IMR-90 (cell line): ENCODE results near the gene EFHD2. TPM values are rescaled to one million over a fixed set of nuclear protein-coding genes. Genes with fewer than 3 reads are reported as not detected.

Experiments
- ATAC-seq: fragments of 200-7000 bp; cut with Tn5 transposase; 2 replicates; pipeline ENCODE4 v1.9.1; 2020; ENCODE audit warnings: low read depth, mild to moderate bottlenecking, moderate library complexity
- BruUV-seq: library from RNA; stranded (reverse); fragments of 400-500 nt; replicated peaks from 2 replicates; lab custom pipeline; 2021; lab: Mats Ljungman, UMichigan
- CTCF ChIA-PET: fragments of 300-600 bp; formaldehyde crosslinking; extraction: SDS; loops from one replicate; lab custom pipeline; 2021; ENCODE audit warnings: antibody characterized with exemption; lab: Yijun Ruan, JAX
- POLR2A ChIA-PET: fragments of 300-600 bp; sonication (Branson Sonifier 250); formaldehyde crosslinking; loops from one replicate; lab custom pipeline; 2022; ENCODE audit warnings: antibody characterized with exemption; ENCODE audit not compliant: unreplicated experiment; lab: Charles Lee
- DNase-seq: peaks from one replicate; pipeline ENCODE4 v3.0.0; 2013
- H2AFZ ChIP-seq: replicated peaks from 2 replicates; pipeline ENCODE3; 2013; ENCODE audit warnings: low read length, mild to moderate bottlenecking; ENCODE audit not compliant: poor library complexity
- H2AK5ac ChIP-seq: 2 replicates; pipeline ENCODE4 v1.6.1; 2013; ENCODE audit warnings: low read depth, low read length, inconsistent platforms
- H2AK9ac ChIP-seq: replicated peaks from 2 replicates; pipeline ENCODE3; 2013; ENCODE audit warnings: mild to moderate bottlenecking, low read depth, low read length, moderate library complexity; ENCODE audit not compliant: poor library complexity
- H2BK120ac ChIP-seq: 2 replicates; pipeline ENCODE4 v1.6.1; 2013; ENCODE audit warnings: low read depth, low read length, inconsistent platforms
- H2BK15ac ChIP-seq: 3 replicates; pipeline ENCODE4 v1.6.1; 2013; ENCODE audit warnings: low read depth, low read length, inconsistent platforms
- H2BK20ac ChIP-seq: 2 replicates; pipeline ENCODE4 v1.6.1; 2013; ENCODE audit warnings: low read depth, mild to moderate bottlenecking, inconsistent platforms, low read length, moderate library complexity
- H2BK5ac ChIP-seq: 2 replicates; pipeline ENCODE4 v1.6.1; 2013; ENCODE audit warnings: mild to moderate bottlenecking, low read depth, low read length, inconsistent platforms; ENCODE audit not compliant: poor library complexity, severe bottlenecking
- H3K14ac ChIP-seq: replicated peaks from 2 replicates; pipeline ENCODE4 v1.6.1; 2013; ENCODE audit warnings: low read depth, low read length, inconsistent platforms
- H3K18ac ChIP-seq: 2 replicates; pipeline ENCODE4 v1.6.1; 2013; ENCODE audit warnings: low read depth, low read length, control low read depth
- H3K23ac ChIP-seq: 2 replicates; pipeline ENCODE4 v1.6.1; 2013; ENCODE audit warnings: low read depth, low read length, inconsistent platforms
- H3K27ac ChIP-seq: 2 replicates; pipeline ENCODE4 v1.5.1; 2013; ENCODE audit warnings: mild to moderate bottlenecking, control low read depth, low read length; ENCODE audit not compliant: insufficient read depth
- H3K27me3 ChIP-seq: 2 replicates; pipeline ENCODE4 v1.6.1; 2013; ENCODE audit warnings: low read length; ENCODE audit not compliant: control insufficient read depth, insufficient read depth
- H3K36me3 ChIP-seq: 2 replicates; pipeline ENCODE4 v1.6.1; 2013; ENCODE audit warnings: low read length, mixed read lengths; ENCODE audit not compliant: control insufficient read depth, insufficient read depth
- H3K4ac ChIP-seq: 2 replicates; pipeline ENCODE4 v1.6.1; 2013; ENCODE audit warnings: low read depth, low read length, inconsistent platforms
- H3K4me1 ChIP-seq: 2 replicates; pipeline ENCODE4 v1.6.1; 2013; ENCODE audit warnings: low read length, mixed read lengths; ENCODE audit not compliant: control insufficient read depth, insufficient read depth
- H3K4me2 ChIP-seq: 2 replicates; pipeline ENCODE4 v1.6.1; 2013; ENCODE audit warnings: low read depth, mild to moderate bottlenecking, control low read depth, low read length, moderate library complexity
- H3K4me3 ChIP-seq: 2 replicates; pipeline ENCODE4 v1.5.1; 2013; ENCODE audit warnings: low read depth, mild to moderate bottlenecking, control low read depth, low read length, moderate library complexity; ENCODE audit not compliant: insufficient read depth
- H3K56ac ChIP-seq: 2 replicates; pipeline ENCODE4 v1.6.1; 2013; ENCODE audit warnings: low read length, inconsistent platforms; ENCODE audit not compliant: insufficient read depth; ENCODE audit errors: extremely low read depth
- H3K79me1 ChIP-seq, 2 experiments: 2 replicates each; pipeline ENCODE4 v1.6.1; 2013; ENCODE audit warnings: low read length in 2 of 2, inconsistent platforms in 1 of 2, low read depth in 1 of 2
- H3K9ac ChIP-seq: 2 replicates; pipeline ENCODE4 v1.6.1; 2013; ENCODE audit warnings: low read depth, low read length, control low read depth
- H3K9me1 ChIP-seq: 2 replicates; pipeline ENCODE4 v1.6.1; 2013; ENCODE audit warnings: low read length, inconsistent platforms; ENCODE audit not compliant: insufficient read depth
- H3K9me3 ChIP-seq: 2 replicates; pipeline ENCODE4 v1.6.1; 2013; ENCODE audit warnings: low read length; ENCODE audit not compliant: control insufficient read depth, insufficient read depth
- H4K20me1 ChIP-seq: 2 replicates; pipeline ENCODE4 v1.6.1; 2013; ENCODE audit warnings: low read length, inconsistent platforms; ENCODE audit not compliant: insufficient read depth
- H4K5ac ChIP-seq: 2 replicates; pipeline ENCODE4 v1.6.1; 2013; ENCODE audit warnings: mild to moderate bottlenecking, low read depth, low read length, control low read depth
- H4K8ac ChIP-seq, 2 experiments: 2 replicates each; pipeline ENCODE4 v1.6.1; 2013; ENCODE audit warnings: low read depth in 2 of 2, low read length in 2 of 2, control low read depth in 1 of 2, inconsistent platforms in 1 of 2
- H4K91ac ChIP-seq: 2 replicates; pipeline ENCODE4 v1.6.1; 2013; ENCODE audit warnings: low read depth, low read length, inconsistent platforms; ENCODE audit not compliant: insufficient read depth
- CHD1 ChIP-seq: IDR thresholded peaks from 2 replicates; pipeline ENCODE4 v1.6.1; 2012; ENCODE audit warnings: low read depth, low read length, improper control_type of control experiment
- MAFK ChIP-seq: IDR thresholded peaks from 2 replicates; pipeline ENCODE4 v1.6.1; 2012; ENCODE audit warnings: low read depth, low read length, improper control_type of control experiment
- WGBS, 2 experiments: methylation state at CpG; one replicate each; pipeline versions ENCODE4 v1.1.5 to v1.1.7; 2013; ENCODE audit warnings: missing lambda C conversion rate in 2 of 2; ENCODE audit not compliant: insufficient read length in 1 of 2; ENCODE audit errors: extremely low coverage in 2 of 2; 5-methylcytosine and 5-hydroxymethylcytosine counted together
- dilution Hi-C: fragments of 300-500 bp; cut with HindIII; formaldehyde crosslinking; loops from one replicate; pipeline ENCODE4 v1.14.3; 2018; ENCODE audit warnings: low sequenced_read_pairs; ENCODE audit not compliant: unreplicated experiment
- in situ Hi-C: fragments of 300-500 bp; cut with MboI; formaldehyde crosslinking; loops from 3 replicates; pipeline ENCODE4 v1.14.3; 2019; ENCODE audit warnings: low sequenced_read_pairs, inconsistent platforms, mixed read lengths
- intact Hi-C: fragments of 100-400 bp; cut with micrococcal nuclease; formaldehyde crosslinking; loops from 2 replicates; pipeline ENCODE4 v1.10.0; 2022
- polyA plus RNA-seq, 3 experiments: library from polyadenylated mRNA; depleted of rRNA; stranded (reverse); fragments of >200 nt; gene quantifications; 2 replicates each; pipeline ENCODE4 v1.2.3, GENCODE V29; 2012; ENCODE audit warnings: low replicate concordance in 1 of 3
- total RNA-seq: library from RNA; depleted of rRNA; stranded (reverse); fragments of >200 nt; gene quantifications from 2 replicates; pipeline ENCODE4 v1.2.3, GENCODE V29; 2012
- TF ChIP-seq, protein P1 (sequence below): fragments of 150-350 bp; IDR thresholded peaks from 2 replicates; pipeline ENCODE4 v1.6.1; 2016; ENCODE audit warnings: low read depth, mild to moderate bottlenecking, low read length, moderate library complexity, borderline replicate concordance

Gene EFHD2
- total and polyA plus RNA-seq, 2 of the 4 experiments (the other 2 are of a cell fraction): 22.6 to 58.9 TPM

DNA sequence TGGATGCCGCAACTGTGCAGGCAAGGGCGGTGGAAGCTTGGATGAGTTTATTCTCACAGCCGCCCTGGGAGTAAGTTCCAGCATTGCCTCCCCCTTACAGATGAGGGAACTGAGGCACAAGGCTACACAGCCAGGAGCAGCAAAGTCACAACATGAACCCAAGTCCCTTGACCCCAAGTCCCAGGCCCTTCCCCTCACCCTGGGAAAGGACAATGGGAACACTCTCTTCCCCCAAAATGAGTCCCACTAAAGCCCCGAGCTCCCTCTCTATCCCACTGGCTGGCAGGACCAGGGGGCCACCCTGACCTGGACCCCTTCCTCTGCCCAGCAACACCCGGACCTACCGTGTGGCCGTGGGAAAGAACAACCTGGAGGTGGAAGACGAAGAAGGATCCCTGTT, 32.4 kb downstream of the EFHD2 start:
- Histone ChIP-seq H3K4ac (no peak overlapping the region), H3K23ac (no peak overlapping the region), H3K79me1 (no peaks in the 10 kb centered on the region), H4K8ac (no peak overlapping the region), H3K4me3 (no peak overlapping the region), H3K18ac (no peak overlapping the region), H2AFZ (no peak overlapping the region), H3K14ac (no peak overlapping the region), H3K9ac (no peak overlapping the region), H3K4me1 (no peaks in the 10 kb centered on the region), H4K91ac (no peak overlapping the region), H2AK9ac (no peak overlapping the region), H3K9me3 (no peaks in the 10 kb centered on the region), H4K5ac (no peak overlapping the region), H2BK20ac (no peak overlapping the region), H2BK120ac (no peak overlapping the region), H3K27me3 (peaks cover 27% of the 10 kb centered on the region; the same call in 1 of the 2 replicates), H3K27ac (no peak overlapping the region), H3K4me2 (no peak overlapping the region), H3K9me1 (no peaks in the 10 kb centered on the region), H3K36me3 (no peaks in the 10 kb centered on the region), H2BK15ac (no peak overlapping the region), H2AK5ac (no peak overlapping the region), H4K20me1 (no peaks in the 10 kb centered on the region), H3K56ac (no peak overlapping the region), H2BK5ac (no peak overlapping the region)
- intact Hi-C loops: no loop called here
- ChIA-PET POLR2A (no interaction called here), CTCF (no interaction called here)
- TF ChIP-seq, protein P1, sequence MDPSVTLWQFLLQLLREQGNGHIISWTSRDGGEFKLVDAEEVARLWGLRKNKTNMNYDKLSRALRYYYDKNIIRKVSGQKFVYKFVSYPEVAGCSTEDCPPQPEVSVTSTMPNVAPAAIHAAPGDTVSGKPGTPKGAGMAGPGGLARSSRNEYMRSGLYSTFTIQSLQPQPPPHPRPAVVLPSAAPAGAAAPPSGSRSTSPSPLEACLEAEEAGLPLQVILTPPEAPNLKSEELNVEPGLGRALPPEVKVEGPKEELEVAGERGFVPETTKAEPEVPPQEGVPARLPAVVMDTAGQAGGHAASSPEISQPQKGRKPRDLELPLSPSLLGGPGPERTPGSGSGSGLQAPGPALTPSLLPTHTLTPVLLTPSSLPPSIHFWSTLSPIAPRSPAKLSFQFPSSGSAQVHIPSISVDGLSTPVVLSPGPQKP: no peak
- TF ChIP-seq CHD1 (no peak), MAFK (no peak)
- dilution Hi-C loops: no loop called here
- in situ Hi-C loops: no loop called here
- DNase-seq: no peak
- no TSS peak for BruUV-seq
- ATAC-seq: no peak
- WGBS, 2 experiments: no CpG with 5 or more reads among the region's 8 CpGs
